ENCODE data around the gene CTSD. TPM values are rescaled to one million over a fixed set of nuclear protein-coding genes. Genes with fewer than 3 reads are reported as not detected.

Gene CTSD
- total and polyA plus RNA-seq, 2 of the 8 experiments (the other 6 are each of a cell fraction or from before 2014, with no cell fraction given), result 169 to 173 TPM

- Histone ChIP-seq H3K23ac (ENCODE audit: insufficient read length) (no peak overlapping the region), H3K4me2 (ENCODE audit: insufficient read depth in 1 of 2, low read depth in 2 of 2, low read length in 2 of 2) (no peak overlapping the region), H3K4ac (replicated peaks; ENCODE audit: insufficient read length, low read depth, low read length) (no peak overlapping the region), H3K9ac (replicated peaks in 1 of 4; ENCODE audit: extremely low read depth in 1 of 4, low read depth in 3 of 4, low read length in 3 of 4) (no peak overlapping the region), H3K4me3 (ENCODE audit: extremely low read depth in 1 of 4, insufficient read depth in 2 of 4, low read depth in 3 of 4, low read length in 4 of 4) (no peak overlapping the region), H2BK120ac (replicated peaks; ENCODE audit: low read depth, low read length) (no peak overlapping the region), H2AFZ (ENCODE audit: low read length) (no peak overlapping the region), H3K4me1 (replicated peaks in 1 of 4; ENCODE audit: control insufficient read depth in 3 of 4, insufficient read depth in 4 of 4, low read length in 3 of 4) (peaks cover 0 to 13% (median 4%) of the 10 kb centered on the region in 4 experiments; a peak in 3 of 7 replicates), H2BK20ac (ENCODE audit: low read length) (no peak overlapping the region), H3K27me3 (replicated peaks in 1 of 4; ENCODE audit: control insufficient read depth in 3 of 4, extremely low read depth in 1 of 4, insufficient read depth in 3 of 4, low read length in 3 of 4) (peaks cover 5 to 20% (median 16%) of the 10 kb centered on the region in 4 experiments; a peak in 6 of 7 replicates), H4K91ac (replicated peaks; ENCODE audit: insufficient read length, low read length) (no peak overlapping the region), H3K36me3 (ENCODE audit: control insufficient read depth in 2 of 4, insufficient read depth in 4 of 4, low read length in 3 of 4) (peaks cover 0 to 20% (median 4%) of the 10 kb centered on the region in 4 experiments; a peak in 3 of 8 replicates), H4K20me1 (replicated peaks in 1 of 2; ENCODE audit: control insufficient read depth in 1 of 2, insufficient read depth in 2 of 2, low read length in 2 of 2) (peaks cover 8 to 13% of the 10 kb centered on the region in 2 experiments), H3K18ac (ENCODE audit: extremely low read depth, low read length) (no peak overlapping the region), H3K79me1 (ENCODE audit: low read depth, low read length) (no peaks in the 10 kb centered on the region), H3K23me2 (ENCODE audit: low read depth, low read length) (peaks cover 8% of the 10 kb centered on the region; the same call in 1 of the 2 replicates), H3K79me2 (ENCODE audit: control insufficient read depth in 1 of 2, insufficient read depth in 2 of 2, low read length in 2 of 2) (no peaks in the 10 kb centered on the region), H2AK5ac (ENCODE audit: low read depth, low read length) (no peak overlapping the region), H3K56ac (replicated peaks; ENCODE audit: insufficient read length, low read depth, low read length) (no peak overlapping the region), H3K27ac (ENCODE audit: low read depth, low read length) (no peak overlapping the region), H4K8ac (ENCODE audit: extremely low read depth, insufficient read depth, low read length) (no peak overlapping the region), H4K5ac (ENCODE audit: insufficient read length, low read depth, low read length) (no peak overlapping the region), H2BK15ac (ENCODE audit: low read length) (no peak overlapping the region), H2BK5ac (ENCODE audit: low read depth, low read length) (no peak overlapping the region), H3K9me3 (ENCODE audit: insufficient read depth in 2 of 2, low read depth in 1 of 2, low read length in 1 of 2) (no peaks in the 10 kb centered on the region), H2BK12ac (ENCODE audit: low read depth, low read length) (no peak overlapping the region), H3K14ac (ENCODE audit: insufficient read length) (no peak overlapping the region)
- ChIA-PET CTCF (ENCODE audit: partially characterized antibody) (interaction anchor here (1.1 kb wide), 1 partner anchor 60 kb away, joined by 3 read pairs; no protein-coding TSS in a partner anchor), POLR2A (ENCODE audit: partially characterized antibody) (interaction anchor here (2.1 kb wide), 1 partner anchor 11 kb away, joined by 5 read pairs; the partner anchor contains the start of gene CTSD)
- 89% methylated on average over 18 of the region's 38 CpGs; no CpG with 5 or more reads in 1 of the 2 experiments for WGBS, 2 experiments (ENCODE audit: extremely low coverage in 1 of 2, insufficient coverage in 1 of 2, insufficient read length in 1 of 2, insufficient replicate concordance in 2 of 2, low coverage in 1 of 2, low lambda C conversion rate in 2 of 2, missing lambda C conversion rate in 1 of 2)
- DNase-seq (ENCODE audit: low read depth in 1 of 2, low spot score in 2 of 2) (no peak), FAIRE-seq (no peak)
- no peak for TF ChIP-seq KDM1A (IDR thresholded peaks at IDR 0.05; ENCODE audit: borderline replicate concordance, low read length)
- no peak for TF ChIP-seq RXRA (IDR thresholded peaks at IDR 0.05; ENCODE audit: insufficient read depth, low read depth, low read length)
- no peak for TF ChIP-seq RNF2 (IDR thresholded peaks at IDR 0.05; ENCODE audit: borderline replicate concordance, low read depth, low read length, missing control alignments, poor library complexity, severe bottlenecking)
- no peak for TF ChIP-seq YY1 (IDR thresholded peaks at IDR 0.05; ENCODE audit: low read depth, low read length)
- TF ChIP-seq JUN (IDR thresholded peaks at IDR 0.05; ENCODE audit: low read depth, low read length), result no peak
- no peak for TF ChIP-seq MAX (IDR thresholded peaks at IDR 0.05)
- TF ChIP-seq CREB1 (IDR thresholded peaks at IDR 0.05), result no peak
- no peak for TF ChIP-seq TBP (IDR thresholded peaks at IDR 0.05; ENCODE audit: low read depth, low read length)
- no peak for TF ChIP-seq JUND (IDR thresholded peaks at IDR 0.05; ENCODE audit: low read length)
- TF ChIP-seq NRF1 (IDR thresholded peaks at IDR 0.05; ENCODE audit: low read depth, low read length), result no peak
- TF ChIP-seq PHF8 (conservative IDR thresholded peaks at IDR 0.05; ENCODE audit: low read depth, low read length), result no peak
- TF ChIP-seq MAFK (IDR thresholded peaks at IDR 0.05; ENCODE audit: low read depth, low read length), result no peak
These were observed 10.3 kb downstream of the CTSD start for GRCh38 chr11:1753229-1753928.
